Transverse colon (tissue), 4 donors: ENCODE data around the gene GPC6.

Source experiments
- POLR2AphosphoS5 ChIP-seq, 3 donors: sonication (generic); formaldehyde crosslinking; IDR thresholded peaks; one replicate each; pipeline ENCODE4 v1.6.1; 2016; ENCODE audit warnings: antibody characterized with exemption in 3 of 3
- TF ChIP-seq, protein P1 (sequence below), 5 experiments: fragments of 200-600 bp in 3 of 5; fragments of 450-650 bp in 2 of 5; sonication (generic) in 3 of 5; IDR thresholded peaks; 1 replicate in 2 of 5; 2 replicates in 3 of 5; pipeline ENCODE4 v1.5.1; 2016 to 2017; ENCODE audit warnings: antibody characterized with exemption in 5 of 5, inconsistent platforms in 3 of 5, mild to moderate bottlenecking in 2 of 5, moderate library complexity in 1 of 5

DNA sequence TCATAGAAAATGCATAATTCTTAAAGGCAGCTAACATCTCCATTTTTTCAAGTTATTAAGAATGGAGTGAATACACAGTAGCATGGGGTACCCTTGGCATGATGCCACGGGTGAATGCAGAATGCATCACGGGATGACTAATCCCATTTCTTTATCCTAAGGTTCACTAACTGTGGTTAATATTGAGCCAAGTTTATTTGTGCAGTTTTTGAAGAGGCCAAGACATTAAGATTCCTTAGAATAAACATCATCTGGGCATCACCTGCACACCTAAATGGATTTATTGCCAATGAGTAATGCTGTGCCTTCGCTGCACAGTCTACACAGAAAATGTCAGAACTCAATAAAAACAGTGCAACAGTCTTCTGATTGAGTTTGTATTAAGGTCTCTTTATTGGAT, 333.1 kb downstream of the GPC6 start:
- TF ChIP-seq, protein P1, sequence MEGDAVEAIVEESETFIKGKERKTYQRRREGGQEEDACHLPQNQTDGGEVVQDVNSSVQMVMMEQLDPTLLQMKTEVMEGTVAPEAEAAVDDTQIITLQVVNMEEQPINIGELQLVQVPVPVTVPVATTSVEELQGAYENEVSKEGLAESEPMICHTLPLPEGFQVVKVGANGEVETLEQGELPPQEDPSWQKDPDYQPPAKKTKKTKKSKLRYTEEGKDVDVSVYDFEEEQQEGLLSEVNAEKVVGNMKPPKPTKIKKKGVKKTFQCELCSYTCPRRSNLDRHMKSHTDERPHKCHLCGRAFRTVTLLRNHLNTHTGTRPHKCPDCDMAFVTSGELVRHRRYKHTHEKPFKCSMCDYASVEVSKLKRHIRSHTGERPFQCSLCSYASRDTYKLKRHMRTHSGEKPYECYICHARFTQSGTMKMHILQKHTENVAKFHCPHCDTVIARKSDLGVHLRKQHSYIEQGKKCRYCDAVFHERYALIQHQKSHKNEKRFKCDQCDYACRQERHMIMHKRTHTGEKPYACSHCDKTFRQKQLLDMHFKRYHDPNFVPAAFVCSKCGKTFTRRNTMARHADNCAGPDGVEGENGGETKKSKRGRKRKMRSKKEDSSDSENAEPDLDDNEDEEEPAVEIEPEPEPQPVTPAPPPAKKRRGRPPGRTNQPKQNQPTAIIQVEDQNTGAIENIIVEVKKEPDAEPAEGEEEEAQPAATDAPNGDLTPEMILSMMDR (IDR thresholded peaks at IDR 0.05) = no peak
- TF ChIP-seq POLR2AphosphoS5 (IDR thresholded peaks at IDR 0.05) = no peak
